Cardiac muscle cell (in vitro differentiated cells and primary cell): ENCODE measurements around the gene SCNM1. TPM values are rescaled to one million over a fixed set of nuclear protein-coding genes. Genes with fewer than 3 reads are reported as not detected.

Experiments
- DNase-seq, 2 donors: peaks; one replicate each; pipeline versions ENCODE4 v3.0.0 to v3.0.0-alpha.2; 2010 to 2017; ENCODE audit warnings: low read depth in 1 of 2, low spot score in 1 of 2
- H3K27ac ChIP-seq: fragments of 200-600 bp; sonication (generic); 2 replicates; pipeline ENCODE4 v1.5.1; 2016
- H3K27me3 ChIP-seq: fragments of 200-600 bp; sonication (generic); 2 replicates; pipeline ENCODE4 v1.6.0; 2016; ENCODE audit warnings: control low read depth
- H3K36me3 ChIP-seq: fragments of 200-600 bp; sonication (generic); 2 replicates; pipeline ENCODE4 v1.5.1; 2016; ENCODE audit warnings: control low read depth
- H3K4me1 ChIP-seq: fragments of 200-600 bp; sonication (generic); 2 replicates; pipeline ENCODE4 v1.8.1; 2017; ENCODE audit warnings: low read depth, mild to moderate bottlenecking, mixed run types
- H3K4me3 ChIP-seq: fragments of 200-600 bp; sonication (generic); 2 replicates; pipeline ENCODE4 v1.5.1; 2016; ENCODE audit warnings: mild to moderate bottlenecking
- H3K9me3 ChIP-seq: fragments of 200-600 bp; sonication (generic); 2 replicates; pipeline ENCODE4 v1.5.1; 2017; ENCODE audit warnings: low read depth, mild to moderate bottlenecking, control low read depth
- CTCF ChIP-seq: IDR thresholded peaks from 2 replicates; pipeline ENCODE4 v1.5.1; 2012; ENCODE audit warnings: low read depth, mild to moderate bottlenecking, low read length
- polyA plus RNA-seq: library from polyadenylated mRNA; unstranded; fragments of >200 nt; fragmentation: Nextera tagmentation; extraction: Ambion mirVana; gene quantifications from 2 replicates; pipeline ENCODE4 v1.2.1, GENCODE V29; 2016
- total RNA-seq: library from RNA; depleted of rRNA; stranded (reverse); fragments of >200 nt; gene quantifications from 2 replicates; pipeline ENCODE4 v1.2.3, GENCODE V29; 2016

The SCNM1 gene
- 30.8 and 50.9 TPM in 2 replicates for total RNA-seq
- 66.5 and 80.7 TPM in 2 replicates for polyA plus RNA-seq

GRCh38 chr1:151165738-151166504 is at the start of gene SCNM1, which contains the start of gene LYSMD1:
TSS of gene SCNM1 (plus strand) at chr1:151166144. CDS start at chr1:151166153, 9 bp downstream.
TSS of gene LYSMD1 (minus strand) at chr1:151165902. CDS start at chr1:151165258, 644 bp downstream.
- H3K9me3 ChIP-seq = no peaks in the 10 kb centered on the region
- no peaks in the 10 kb centered on the region for H3K27me3 ChIP-seq
- DNase-seq = peak; percentile 97 to 99
- peaks cover 19% of the 10 kb centered on the region for H3K36me3 ChIP-seq
- no peak for TF ChIP-seq CTCF
- H3K27ac ChIP-seq = peak within 1 kb of the TSS; percentile 89
- peaks cover 14% of the 10 kb centered on the region for H3K4me1 ChIP-seq
- H3K4me3 ChIP-seq = peak within 1 kb of the TSS; percentile 75

- no peak overlapping the region for H3K4me3 ChIP-seq
Measured at GRCh38 chr1:151124763-151125403, 41.1 kb upstream of the SCNM1 start.

GRCh38 chr1:151128800-151129199 is 37.1 kb upstream of the SCNM1 start:
- peak in 1 of 2 donors; percentile 75 for DNase-seq
- no peaks in the 10 kb centered on the region for H3K9me3 ChIP-seq
- H3K4me1 ChIP-seq = peaks cover 14% of the 10 kb centered on the region
- TF ChIP-seq CTCF = no peak
- H3K4me3 ChIP-seq = no peak overlapping the region
- H3K36me3 ChIP-seq = no peaks in the 10 kb centered on the region
- H3K27ac ChIP-seq = no peak overlapping the region
- peaks cover 12% of the 10 kb centered on the region for H3K27me3 ChIP-seq

More at GRCh38 chr1:151124763-151125403, 41.1 kb upstream of the SCNM1 start:
- Histone ChIP-seq H3K36me3 (no peaks in the 10 kb centered on the region), H3K4me1 (peaks cover 11% of the 10 kb centered on the region), H3K27me3 (no peaks in the 10 kb centered on the region), H3K9me3 (no peaks in the 10 kb centered on the region), H3K27ac (no peak overlapping the region)
- TF ChIP-seq CTCF = no peak
- DNase-seq = no peak

- H3K36me3 ChIP-seq = peaks cover 5% of the 10 kb centered on the region
- H3K9me3 ChIP-seq = no peaks in the 10 kb centered on the region
- peak; percentile 8 for TF ChIP-seq CTCF
- H3K4me3 ChIP-seq = peak overlapping the region; percentile 10
- no peak overlapping the region for H3K27ac ChIP-seq
- peaks cover 12% of the 10 kb centered on the region for H3K27me3 ChIP-seq
- DNase-seq = peak; percentile 87 to 96
- peaks cover 10% of the 10 kb centered on the region for H3K4me1 ChIP-seq
Measured at GRCh38 chr1:151130987-151131586, 34.9 kb upstream of the SCNM1 start.

GRCh38 chr1:151131701-151132334 is 34.1 kb upstream of the SCNM1 start:
- Histone ChIP-seq H3K4me1 (peaks cover 8% of the 10 kb centered on the region), H3K4me3 (peak overlapping the region; percentile 10), H3K27me3 (peaks cover 12% of the 10 kb centered on the region), H3K9me3 (no peaks in the 10 kb centered on the region), H3K36me3 (peaks cover 10% of the 10 kb centered on the region), H3K27ac (no peak overlapping the region)
- peak in 1 of 2 donors; percentile 52 for DNase-seq
- no peak for TF ChIP-seq CTCF
